B cell (primary cell): Measurements from ENCODE around the gene FTL. TPM values are rescaled to one million over a fixed set of nuclear protein-coding genes. Genes with fewer than 3 reads are reported as not detected.

ENCODE experiments used
- ATAC-seq: fragments of 200-7000 bp; cut with Tn5 transposase; one replicate; pipeline ENCODE4 v1.10.0; 2021; ENCODE audit warnings: low read depth, mild to moderate bottlenecking, moderate number of reproducible peaks, moderate library complexity
- CTCF ChIA-PET: fragments of 350-600 bp; sonication (Branson Sonifier 250); formaldehyde crosslinking; loops from one replicate; lab custom pipeline; 2021; ENCODE audit warnings: antibody characterized with exemption, inconsistent platforms; lab: Charles Lee
- POLR2A ChIA-PET: fragments of 350-600 bp; sonication (Branson Sonifier 250); formaldehyde crosslinking; loops from one replicate; lab custom pipeline; 2021; ENCODE audit warnings: antibody characterized with exemption; lab: Charles Lee
- DNase-seq: peaks from one replicate; pipeline ENCODE4 v3.0.0; 2013
- H2AFZ ChIP-seq: 2 replicates; pipeline ENCODE4 v1.6.1; 2012; ENCODE audit warnings: mild to moderate bottlenecking, low read depth, low read length; ENCODE audit not compliant: insufficient read depth, poor library complexity, severe bottlenecking
- H3K27ac ChIP-seq, 2 donors: 1 replicate in 1 of 2; 2 replicates in 1 of 2; pipeline ENCODE4 v1.5.1; 2012 to 2013; ENCODE audit warnings: low read length in 2 of 2, mild to moderate bottlenecking in 2 of 2, moderate library complexity in 1 of 2
- H3K27me3 ChIP-seq, 4 experiments: fragments of 200-600 bp in 1 of 4; sonication (generic) in 1 of 4; replicated peaks in 1 of 4; 1 replicate in 2 of 4; 2 replicates in 2 of 4; pipeline versions ENCODE4 v1.6.1 to v1.7.0; 2013 to 2016; ENCODE audit warnings: low read length in 3 of 4, mild to moderate bottlenecking in 2 of 4, mixed read lengths in 1 of 4, moderate library complexity in 1 of 4; ENCODE audit not compliant: insufficient read depth in 4 of 4, control insufficient read depth in 3 of 4; ENCODE audit errors: control extremely low read depth in 1 of 4
- H3K36me3 ChIP-seq, 2 experiments: replicated peaks in 1 of 2; 1 replicate in 1 of 2; 2 replicates in 1 of 2; pipeline versions ENCODE4 v1.6.1 to v1.7.1; 2013; ENCODE audit warnings: low read length in 1 of 2; ENCODE audit not compliant: insufficient read depth in 2 of 2, control insufficient read depth in 1 of 2; ENCODE audit errors: control extremely low read depth in 1 of 2, extremely low read depth in 1 of 2
- H3K4me1 ChIP-seq, 2 donors: fragments of 200-600 bp in 1 of 2; sonication (generic) in 1 of 2; 1 replicate in 1 of 2; 2 replicates in 1 of 2; pipeline versions ENCODE4 v1.5.1 to v1.6.1; 2013 to 2017; ENCODE audit warnings: low read length in 2 of 2; ENCODE audit not compliant: control insufficient read depth in 2 of 2, insufficient read depth in 2 of 2
- H3K4me2 ChIP-seq: replicated peaks from 2 replicates; pipeline ENCODE3; 2012; ENCODE audit warnings: mild to moderate bottlenecking, low read depth, low read length; ENCODE audit not compliant: poor library complexity, severe bottlenecking
- H3K4me3 ChIP-seq, 5 experiments: fragments of 200-600 bp in 1 of 5; sonication (generic) in 1 of 5; 1 replicate in 3 of 5; 2 replicates in 2 of 5; pipeline versions ENCODE4 v1.5.1 to v1.7.0; 2011 to 2016; ENCODE audit warnings: low read length in 4 of 5, mild to moderate bottlenecking in 4 of 5, low read depth in 2 of 5, control low read depth in 1 of 5, moderate library complexity in 1 of 5; ENCODE audit not compliant: insufficient read depth in 1 of 5; ENCODE audit errors: control extremely low read depth in 1 of 5, extremely low read depth in 1 of 5
- H3K79me2 ChIP-seq: fragments of 200-600 bp; sonication (generic); one replicate; pipeline ENCODE4 v1.6.0; 2016; ENCODE audit warnings: low read length; ENCODE audit not compliant: control insufficient read depth, insufficient read depth
- H3K9ac ChIP-seq: fragments of 200-600 bp; sonication (generic); 2 replicates; pipeline ENCODE4 v1.6.1; 2017; ENCODE audit warnings: mild to moderate bottlenecking, low read length, moderate library complexity
- H3K9me3 ChIP-seq, 3 donors: one replicate each; pipeline versions ENCODE4 v1.6.1 to v1.7.1; 2013; ENCODE audit warnings: low read length in 2 of 3; ENCODE audit not compliant: control insufficient read depth in 2 of 3, insufficient read depth in 1 of 3; ENCODE audit errors: control extremely low read depth in 1 of 3
- H4K20me1 ChIP-seq: 2 replicates; pipeline ENCODE4 v1.6.0; 2012; ENCODE audit warnings: mild to moderate bottlenecking, low read length; ENCODE audit not compliant: insufficient read depth, control insufficient read depth, poor library complexity, severe bottlenecking
- H3K27ac Mint-ChIP-seq: one replicate; pipeline ENCODE4 v1.8.0; 2021; ENCODE audit warnings: mixed read lengths
- H3K27me3 Mint-ChIP-seq: one replicate; pipeline ENCODE4 v1.8.0; 2021; ENCODE audit warnings: mixed read lengths
- H3K4me1 Mint-ChIP-seq: one replicate; pipeline ENCODE4 v1.8.0; 2021; ENCODE audit warnings: mixed read lengths
- H3K4me3 Mint-ChIP-seq: one replicate; pipeline ENCODE4 v1.8.0; 2021; ENCODE audit warnings: mixed read lengths
- H3K9me3 Mint-ChIP-seq: one replicate; pipeline ENCODE4 v1.8.0; 2022; ENCODE audit warnings: mixed read lengths; ENCODE audit not compliant: insufficient read depth
- EZH2 ChIP-seq: IDR thresholded peaks from 2 replicates; pipeline ENCODE4 v1.6.1; 2012; ENCODE audit warnings: borderline replicate concordance, low read depth, mild to moderate bottlenecking, moderate library complexity, low read length; ENCODE audit not compliant: insufficient read depth, poor library complexity, severe bottlenecking
- WGBS: methylation state at CpG from one replicate; pipeline ENCODE4 v1.1.5; 2013; ENCODE audit warnings: missing lambda C conversion rate; ENCODE audit not compliant: insufficient coverage; 5-methylcytosine and 5-hydroxymethylcytosine counted together
- intact Hi-C: fragments of 100-400 bp; cut with micrococcal nuclease; formaldehyde crosslinking; loops from one replicate; pipeline ENCODE4 v1.10.0; 2022
- polyA plus RNA-seq: library from polyadenylated mRNA; depleted of rRNA; stranded (reverse); fragments of >200 nt; gene quantifications from 2 replicates; pipeline ENCODE4 v1.2.3, GENCODE V29; 2012
- total RNA-seq, 2 donors: library from RNA; stranded (reverse); fragments of 120-200 nt in 1 of 2; gene quantifications; 1 replicate in 1 of 2; 2 replicates in 1 of 2; pipeline versions ENCODE4 v1.2.3 to v1.2.4, GENCODE V29; 2013 to 2022
- TF ChIP-seq, protein P1 (sequence below): fragments of 200-600 bp; IDR thresholded peaks from one replicate; pipeline ENCODE4 v1.8.0; 2022; ENCODE audit warnings: antibody characterized with exemption, mild to moderate bottlenecking

FTL gene
- total and polyA plus RNA-seq, 2 donors (not counting 1 experiment from before 2014, with no cell fraction given): 832 to 937 TPM

GRCh38 chr19:48999481-49000325 lies 34.6 kb downstream of the FTL start:
- peak; percentile 68 for DNase-seq
- POLR2A ChIA-PET: interaction anchor here (0.5 to 1.2 kb wide), 3 partner anchors 18 to 208 kb away, joined by 3 read pairs; no protein-coding TSS in a partner anchor
- H3K4me1 ChIP-seq: peaks cover 0 to 11% of the 10 kb centered on the region in 2 donors
- WGBS: 70% methylated on average over 15 of the region's 16 CpGs
- H3K27me3 Mint-ChIP-seq: no peaks in the 10 kb centered on the region
- no peak overlapping the region for H3K4me3 ChIP-seq
- H4K20me1 ChIP-seq: peaks cover 20% of the 10 kb centered on the region
- no peaks in the 10 kb centered on the region for H3K27me3 ChIP-seq
- ATAC-seq: peak; percentile 75
- H3K27ac Mint-ChIP-seq: no peak overlapping the region
- H3K36me3 ChIP-seq: peaks cover 0 to 14% of the 10 kb centered on the region in 2 experiments
- CTCF ChIA-PET: interaction anchor here (0.8 to 1.8 kb wide), 16 partner anchors 9 to 889 kb away, joined by 3 to 10 read pairs (median 4); partner anchors contain the start of gene PLA2G4C
- H3K27ac ChIP-seq: no peak overlapping the region
- peaks cover 11% of the 10 kb centered on the region for H3K4me1 Mint-ChIP-seq
- H3K9ac ChIP-seq: no peak overlapping the region
- H3K9me3 Mint-ChIP-seq: no peaks in the 10 kb centered on the region
- H3K9me3 ChIP-seq: no peaks in the 10 kb centered on the region
- intact Hi-C loops: loop anchor here (10.0 kb wide), 1 partner anchor 115 kb away; the partner anchor contains the start of genes C19orf73, LIN7B and PPFIA3
- H2AFZ ChIP-seq: no peak overlapping the region
- no peak overlapping the region for H3K4me3 Mint-ChIP-seq
- TF ChIP-seq, protein P1, sequence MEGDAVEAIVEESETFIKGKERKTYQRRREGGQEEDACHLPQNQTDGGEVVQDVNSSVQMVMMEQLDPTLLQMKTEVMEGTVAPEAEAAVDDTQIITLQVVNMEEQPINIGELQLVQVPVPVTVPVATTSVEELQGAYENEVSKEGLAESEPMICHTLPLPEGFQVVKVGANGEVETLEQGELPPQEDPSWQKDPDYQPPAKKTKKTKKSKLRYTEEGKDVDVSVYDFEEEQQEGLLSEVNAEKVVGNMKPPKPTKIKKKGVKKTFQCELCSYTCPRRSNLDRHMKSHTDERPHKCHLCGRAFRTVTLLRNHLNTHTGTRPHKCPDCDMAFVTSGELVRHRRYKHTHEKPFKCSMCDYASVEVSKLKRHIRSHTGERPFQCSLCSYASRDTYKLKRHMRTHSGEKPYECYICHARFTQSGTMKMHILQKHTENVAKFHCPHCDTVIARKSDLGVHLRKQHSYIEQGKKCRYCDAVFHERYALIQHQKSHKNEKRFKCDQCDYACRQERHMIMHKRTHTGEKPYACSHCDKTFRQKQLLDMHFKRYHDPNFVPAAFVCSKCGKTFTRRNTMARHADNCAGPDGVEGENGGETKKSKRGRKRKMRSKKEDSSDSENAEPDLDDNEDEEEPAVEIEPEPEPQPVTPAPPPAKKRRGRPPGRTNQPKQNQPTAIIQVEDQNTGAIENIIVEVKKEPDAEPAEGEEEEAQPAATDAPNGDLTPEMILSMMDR: peak; percentile 75
- no peak for TF ChIP-seq EZH2
- H3K79me2 ChIP-seq: peaks cover 42% of the 10 kb centered on the region
- H3K4me2 ChIP-seq: no peak overlapping the region

- no peak overlapping the region for H3K4me2 ChIP-seq
- intact Hi-C loops: no loop called here
- no peaks in the 10 kb centered on the region for H3K27me3 Mint-ChIP-seq
- DNase-seq (no peak), ATAC-seq (no peak)
- H3K36me3 ChIP-seq: peaks cover 0 to 39% of the 10 kb centered on the region in 2 experiments
- no peak overlapping the region for H3K4me3 ChIP-seq
- H3K27me3 ChIP-seq: no peaks in the 10 kb centered on the region
- H3K79me2 ChIP-seq: peaks cover 4% of the 10 kb centered on the region
- peaks cover 0 to 6% of the 10 kb centered on the region in 2 donors for H3K4me1 ChIP-seq
- H3K4me3 Mint-ChIP-seq: no peak overlapping the region
- peaks cover 5% of the 10 kb centered on the region for H3K4me1 Mint-ChIP-seq
- no peaks in the 10 kb centered on the region for H3K9me3 Mint-ChIP-seq
- H2AFZ ChIP-seq: no peak overlapping the region
- 100% methylated on average over 7 of the region's 15 CpGs for WGBS
- H3K27ac Mint-ChIP-seq: no peak overlapping the region
- ChIA-PET CTCF (interaction anchor here (0.7 to 1.0 kb wide), 3 partner anchors 15 to 214 kb away, joined by 3 to 5 read pairs (median 3); no protein-coding TSS in a partner anchor), POLR2A (no interaction called here)
- no peaks in the 10 kb centered on the region for H3K9me3 ChIP-seq
- H3K9ac ChIP-seq: no peak overlapping the region
- no peak overlapping the region for H3K27ac ChIP-seq
- TF ChIP-seq EZH2: no peak
- TF ChIP-seq, protein P1: no peak
- H4K20me1 ChIP-seq: peaks cover 6% of the 10 kb centered on the region
These were observed 39.0 kb downstream of the FTL start for GRCh38 chr19:49004133-49004532.
